NCI-H2196 treated with DMSO at 0.1 percent for 48 hours (cell line): ENCODE measurements around the gene MUTYH.
"Not testable (repeated sequence)": the region's sequence is repeated elsewhere in the genome, so short reads cannot be mapped to it uniquely, and the experiment has no call there.

ENCODE experiments used
- DNase-seq: peaks from one replicate; lab custom pipeline; 2025; ENCODE audit not compliant: unreplicated experiment; lab: John Stamatoyannopoulos, UW

Gene MUTYH

DNA sequence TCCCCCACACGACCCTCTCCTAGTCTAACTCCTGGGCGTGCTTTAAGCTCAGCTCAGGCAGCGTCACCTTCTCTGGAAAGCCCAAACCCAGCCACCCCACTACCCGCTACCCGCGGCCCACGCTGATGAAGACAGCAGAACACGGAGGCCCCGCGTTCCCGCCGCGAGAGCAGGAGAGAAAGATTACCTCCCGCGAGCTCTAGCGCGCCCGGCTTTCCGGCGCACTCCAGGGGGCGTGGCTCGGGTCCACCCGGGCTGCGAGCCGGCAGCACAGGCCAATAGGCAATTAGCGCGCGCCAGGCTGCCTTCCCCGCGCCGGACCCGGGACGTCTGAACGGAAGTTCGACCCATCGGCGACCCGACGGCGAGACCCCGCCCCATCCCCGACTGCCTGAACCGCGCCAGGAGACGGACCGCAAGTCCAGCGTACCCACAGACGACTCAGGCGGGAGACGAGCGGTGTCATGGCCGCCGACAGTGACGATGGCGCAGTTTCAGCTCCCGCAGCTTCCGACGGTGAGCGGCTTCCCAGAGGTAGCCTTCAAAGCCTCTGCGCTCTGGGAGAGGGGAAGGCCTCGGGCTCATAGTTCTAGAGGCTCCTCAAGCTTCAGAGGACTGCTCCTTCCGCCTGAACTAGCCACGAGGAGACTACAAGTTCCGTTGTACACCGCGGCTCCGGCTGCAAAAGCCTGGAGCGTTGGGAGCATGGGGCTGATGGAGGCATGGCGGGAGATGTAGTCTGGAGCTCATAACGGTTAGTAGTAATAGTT lies at the start of gene MUTYH, which contains the start of gene TOE1:
Gene MUTYH (minus strand): TSS at position 652 of the 770 bp plus-strand sequence. CDS start 5,935 bp downstream, outside the sequence.
Gene TOE1 (plus strand): TSS at position 382 of the 770 bp plus-strand sequence. CDS start 83 bp downstream, at position 465.
- DNase-seq, result peak; percentile 93

DNA sequence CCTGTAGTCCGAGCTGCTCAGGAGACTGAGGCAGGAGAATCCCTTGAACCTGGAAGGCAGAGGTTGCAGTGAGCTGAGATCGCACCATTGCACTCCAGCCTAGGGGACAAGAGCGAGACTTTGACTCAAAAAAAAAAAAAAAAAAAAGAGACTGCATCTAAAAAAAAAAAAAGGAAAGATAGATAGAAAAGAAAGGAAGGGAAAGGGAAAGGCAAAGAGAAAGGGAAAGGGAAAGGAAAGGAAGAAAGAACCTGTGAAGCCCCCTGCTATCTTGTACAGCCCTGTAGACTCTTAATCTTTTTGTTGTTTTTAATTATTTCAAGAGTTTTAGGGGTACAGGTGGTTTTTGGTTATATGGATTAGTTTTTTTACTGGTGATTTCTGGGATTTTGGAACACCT lies 46.0 kb upstream of the MUTYH start:
- no peak for DNase-seq

DNA sequence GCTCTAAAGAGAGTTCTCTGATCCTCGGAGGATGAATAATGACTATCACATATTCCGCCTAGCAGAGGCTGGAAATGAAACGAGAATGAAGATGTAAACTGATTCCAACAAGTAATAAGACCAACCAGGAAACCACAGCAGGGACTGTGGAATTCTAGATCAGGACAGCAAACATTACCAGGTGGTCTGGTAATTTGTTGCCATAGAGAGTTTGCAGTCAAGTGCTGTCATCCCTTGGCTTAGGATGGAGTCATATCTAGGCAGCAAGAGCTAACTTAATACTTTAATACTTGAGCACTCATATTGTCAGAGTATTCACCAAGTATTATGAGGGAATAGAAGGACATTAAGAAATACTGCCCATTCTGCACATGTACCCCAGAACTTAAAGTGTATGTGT lies 45.1 kb upstream of the MUTYH start:
- DNase-seq, result peak; percentile 26

DNA sequence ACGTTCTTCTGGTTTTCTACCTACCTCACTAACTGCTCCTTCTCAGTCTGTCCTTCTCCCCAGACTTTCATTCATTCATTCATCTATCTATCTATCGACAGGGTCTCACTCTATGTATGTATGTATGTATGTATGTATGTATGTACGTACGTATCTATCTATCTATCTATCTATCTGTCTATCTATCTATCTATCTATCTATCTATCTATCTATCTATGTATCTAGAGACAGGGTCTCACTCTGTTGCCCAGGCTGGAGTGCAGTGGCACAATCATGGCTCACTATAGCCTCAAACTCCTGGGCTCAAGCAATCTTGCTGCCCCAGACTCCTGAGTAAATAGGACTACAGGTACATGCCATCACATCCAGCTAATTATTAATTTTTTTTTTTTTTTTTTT lies 44.0 kb upstream of the MUTYH start:
- DNase-seq, result not testable (repeated sequence)

DNA sequence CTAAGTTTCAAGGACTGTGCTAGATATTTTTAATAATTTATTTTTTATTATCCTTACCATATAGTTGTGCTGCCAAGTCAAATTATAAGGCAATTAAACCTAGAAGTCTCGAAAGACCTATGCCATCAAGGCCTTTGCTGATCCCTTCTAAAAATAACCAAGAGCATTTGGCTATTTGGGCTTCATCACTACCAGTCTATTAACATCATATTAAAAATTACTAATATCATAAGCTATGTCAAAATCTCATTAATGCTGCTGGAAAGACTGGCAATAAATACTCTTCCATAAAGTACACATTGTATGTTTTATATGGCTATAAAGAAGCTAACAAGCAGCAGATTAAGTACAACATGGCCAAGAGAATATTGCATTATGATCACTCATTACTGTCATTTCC lies 43.0 kb upstream of the MUTYH start:
- DNase-seq, result no peak

DNA sequence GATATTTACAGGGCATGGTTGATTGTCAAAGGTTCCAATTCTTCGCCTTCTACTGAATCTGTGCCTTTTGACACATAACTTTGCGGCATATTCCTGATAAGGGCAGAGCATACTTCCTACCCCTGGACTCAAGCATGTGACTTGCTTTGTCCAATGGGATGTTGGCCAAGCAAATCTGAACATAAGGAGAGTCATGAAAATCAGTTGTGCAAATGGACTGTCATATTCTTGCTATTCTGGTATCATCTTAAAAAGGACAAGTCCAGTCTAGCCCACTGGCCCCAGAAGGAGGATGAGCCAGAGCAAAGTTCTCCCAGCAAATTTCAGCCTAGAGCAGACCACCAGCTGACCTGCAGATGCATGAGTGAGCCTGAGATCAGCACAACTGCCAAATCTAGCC lies 41.0 kb upstream of the MUTYH start:
- no peak for DNase-seq

DNA sequence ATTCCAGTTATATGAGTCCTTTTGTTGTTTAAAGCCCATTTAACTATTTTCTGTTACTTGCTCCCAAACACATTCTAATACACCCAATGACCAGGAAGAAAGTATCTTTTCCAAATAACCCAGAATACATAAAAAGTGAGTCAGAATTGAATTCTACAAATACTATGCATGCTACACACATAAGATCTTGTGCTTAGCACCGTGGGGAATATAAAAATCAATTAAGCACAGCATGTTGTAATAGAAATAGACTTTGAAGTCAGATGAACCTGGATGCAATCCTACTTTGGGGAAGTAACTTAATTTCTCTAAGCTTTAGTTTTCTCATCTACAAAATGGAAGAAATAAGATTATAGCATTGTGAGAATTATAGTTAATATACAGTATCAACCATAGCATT lies 40.5 kb upstream of the MUTYH start:
- DNase-seq, result no peak

DNA sequence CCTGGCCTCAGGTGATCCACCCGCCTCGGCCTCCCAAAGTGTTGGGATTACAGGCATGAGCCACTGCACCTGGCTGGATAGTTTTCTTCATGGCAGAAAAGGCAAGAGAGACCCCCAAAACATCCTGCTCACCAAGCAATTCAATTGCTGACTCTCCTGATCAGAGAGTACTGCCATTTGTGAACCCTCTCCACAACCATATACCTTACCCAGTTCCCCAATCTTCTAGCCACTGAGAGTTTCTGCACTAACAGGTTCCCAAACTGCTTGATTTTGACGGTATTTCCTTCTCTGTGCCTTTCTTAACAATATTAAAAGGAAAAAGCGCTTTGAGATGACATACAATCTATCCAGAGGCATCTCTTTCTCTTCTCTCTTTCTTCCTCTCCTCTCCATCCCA lies 39.9 kb upstream of the MUTYH start:
- no peak for DNase-seq

DNA sequence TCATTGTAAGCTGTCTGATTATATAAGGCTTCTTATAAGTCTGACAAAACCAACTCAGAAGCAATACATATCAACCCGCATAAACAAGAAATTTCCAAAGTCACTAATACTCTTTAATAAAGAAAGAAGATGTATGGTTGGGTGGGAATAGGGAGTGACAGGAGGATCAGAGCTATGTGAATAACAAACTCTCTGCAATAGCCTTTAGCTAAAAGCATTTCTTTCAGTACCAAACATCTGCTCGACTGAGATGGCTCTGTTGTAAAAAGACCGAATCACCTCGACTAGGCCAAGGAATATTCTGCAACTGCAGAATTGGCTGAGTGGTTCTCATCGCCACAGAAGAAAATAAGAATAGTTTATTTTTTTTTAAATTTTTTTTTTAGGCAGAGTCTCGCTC lies 39.3 kb upstream of the MUTYH start:
- no peak for DNase-seq

DNA sequence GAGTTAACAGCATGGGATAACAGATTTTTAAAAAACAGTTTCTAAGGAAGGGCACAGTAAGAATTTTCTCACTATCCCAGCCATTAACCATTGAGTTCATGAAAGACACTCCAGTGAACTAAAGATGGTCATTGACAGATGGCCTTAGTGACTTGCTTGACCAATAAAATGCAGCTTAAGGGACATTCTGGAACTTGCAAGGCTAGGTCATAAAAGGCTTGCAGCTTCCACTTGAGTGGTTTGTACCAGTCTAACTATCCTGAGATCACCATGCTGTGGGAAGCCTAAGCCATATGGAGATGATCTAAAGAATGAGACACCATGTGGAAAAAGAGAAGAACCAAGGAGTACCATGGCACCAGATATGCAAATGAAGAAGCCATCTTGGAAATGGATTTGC lies 37.9 kb upstream of the MUTYH start:
- DNase-seq, result no peak

DNA sequence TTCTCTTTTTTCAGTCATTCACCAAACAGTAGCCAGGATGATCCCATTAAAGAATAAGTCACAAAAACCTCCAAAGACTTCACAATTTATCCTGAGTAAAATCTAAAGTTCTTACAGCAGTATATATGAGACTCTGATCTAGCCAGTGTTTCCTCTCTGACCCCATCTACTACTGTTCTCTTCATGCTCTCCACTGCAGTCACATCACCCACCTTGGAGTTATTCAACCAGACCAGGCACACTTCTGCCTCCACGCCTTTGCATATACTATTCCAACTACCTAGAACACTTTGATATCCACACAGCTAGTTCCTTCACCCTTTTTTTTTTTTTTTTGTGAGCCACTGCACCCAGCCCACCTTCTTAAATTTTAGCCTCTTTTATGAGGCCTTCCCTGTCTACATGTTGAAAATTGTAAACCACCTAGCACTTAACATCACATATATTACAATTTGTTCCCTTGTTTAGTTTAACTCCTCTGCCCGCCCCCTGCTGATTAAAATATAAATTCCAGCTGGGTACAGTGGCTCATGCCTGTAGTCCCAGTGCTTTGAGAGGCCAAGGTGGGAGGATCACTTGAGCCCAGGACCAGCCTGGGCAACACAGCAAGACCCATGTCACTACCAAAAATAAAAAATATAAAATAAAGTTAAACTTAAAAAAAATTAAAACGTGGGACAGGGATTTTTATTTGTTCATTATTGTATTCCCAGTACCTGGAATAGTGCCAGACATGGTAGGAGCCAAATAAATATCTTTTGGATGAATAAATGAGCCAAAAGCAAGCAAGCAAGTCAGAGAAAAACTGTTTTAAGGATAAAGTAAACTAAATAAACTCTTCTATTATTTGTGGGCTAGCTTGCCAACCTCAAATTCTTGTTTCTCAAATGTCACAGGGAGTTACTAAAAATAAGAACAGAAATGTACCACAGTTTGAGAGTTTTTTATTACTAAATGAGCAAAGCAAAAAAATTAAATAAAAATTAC lies 35.2 kb upstream of the MUTYH start:
- no peak for DNase-seq

DNA sequence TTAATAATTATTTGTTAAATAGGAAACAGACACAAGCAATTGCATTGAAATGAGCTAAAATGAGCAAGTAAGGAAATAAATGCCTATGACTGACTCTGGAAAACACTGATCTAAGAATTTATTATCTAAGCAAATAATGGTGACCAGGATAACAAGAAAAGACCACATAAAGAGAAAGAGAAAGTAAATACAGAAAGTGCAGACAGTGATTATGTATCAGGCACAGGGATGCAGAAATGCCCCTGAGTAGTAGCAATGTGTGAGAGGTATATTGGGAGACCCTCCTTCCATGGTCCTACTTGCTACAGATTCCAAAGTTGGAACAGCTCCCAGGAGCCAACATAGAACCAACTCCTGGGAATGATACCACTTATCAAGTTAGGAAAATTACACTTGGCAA lies 33.3 kb upstream of the MUTYH start:
- DNase-seq, result no peak

DNA sequence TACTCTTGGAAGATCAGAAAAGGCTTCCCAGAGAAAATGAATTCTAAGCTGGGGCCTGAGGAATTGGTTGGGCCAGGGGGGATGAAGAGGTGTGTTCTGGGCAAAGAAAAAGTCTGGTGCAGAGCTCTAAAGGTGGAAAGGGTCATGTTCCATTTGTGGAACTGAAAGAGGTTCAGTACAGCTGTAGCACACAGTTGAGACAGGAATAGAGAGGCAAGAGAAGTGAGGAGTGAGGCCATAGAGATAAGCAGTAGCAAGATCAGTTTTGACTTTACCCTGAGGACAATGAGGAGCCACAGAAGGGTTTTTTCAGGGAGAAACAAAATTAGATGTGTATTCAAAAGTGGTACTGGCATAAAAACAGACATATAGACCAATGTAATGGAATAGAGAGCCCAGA lies 30.3 kb upstream of the MUTYH start:
- DNase-seq, result no peak

DNA sequence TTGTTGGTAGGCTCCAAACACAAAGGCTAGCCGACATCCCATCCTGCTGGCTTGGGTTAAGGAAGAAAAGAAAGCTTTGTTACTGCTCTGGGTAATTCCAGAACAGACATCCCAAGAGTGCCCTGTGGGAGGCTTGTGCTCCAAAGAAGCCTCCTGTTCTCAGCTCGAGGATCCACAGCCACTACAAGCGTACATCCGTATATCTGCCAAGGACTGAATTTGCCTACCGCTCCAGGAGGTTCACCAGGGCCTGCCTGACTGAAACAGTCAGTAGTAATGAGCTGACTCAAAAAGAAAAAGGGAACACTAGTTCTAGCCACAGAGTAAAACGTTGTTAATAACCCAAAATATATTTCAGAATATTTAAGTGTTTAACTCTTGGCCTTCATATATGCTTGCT lies 24.8 kb upstream of the MUTYH start:
- DNase-seq, result no peak

DNA sequence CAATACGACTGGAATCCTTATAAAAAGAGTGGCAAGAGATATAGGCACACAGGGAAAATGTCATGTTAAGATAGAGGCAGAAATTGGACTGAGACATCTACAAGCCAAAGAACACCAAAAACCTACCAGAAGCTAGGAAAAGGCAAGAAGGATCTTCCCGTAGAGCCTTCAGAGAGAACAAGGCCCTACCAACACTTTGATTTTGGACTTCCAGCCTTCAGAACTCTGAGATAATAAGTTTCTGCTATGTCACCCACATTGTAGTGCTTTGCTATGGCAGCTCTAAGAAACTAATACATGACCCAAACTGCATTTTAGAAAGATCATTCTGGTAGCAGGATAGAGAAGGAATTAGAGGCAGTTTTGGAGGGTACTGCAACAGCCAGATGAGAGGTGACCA lies 24.1 kb upstream of the MUTYH start:
- no peak for DNase-seq

DNA sequence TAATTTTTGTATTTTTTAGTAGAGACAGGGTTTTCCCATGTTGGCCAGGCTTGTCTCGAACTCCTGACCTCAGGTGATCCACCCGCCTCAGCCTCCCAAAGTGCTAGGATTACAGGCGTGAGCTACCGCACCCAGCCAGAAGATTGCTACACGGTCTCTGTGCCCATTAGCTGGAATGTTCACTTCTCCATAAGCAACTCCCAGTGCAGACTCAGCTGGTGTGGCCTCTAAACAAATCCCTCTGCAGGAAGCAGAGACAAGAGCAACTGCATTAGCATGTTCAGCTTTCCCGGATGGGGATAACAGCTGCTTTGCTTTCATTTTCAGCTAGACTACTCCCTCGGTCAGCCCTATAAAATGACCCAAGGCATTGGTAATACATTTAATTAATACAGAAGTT lies 20.7 kb upstream of the MUTYH start:
- DNase-seq, result not testable (repeated sequence)

DNA sequence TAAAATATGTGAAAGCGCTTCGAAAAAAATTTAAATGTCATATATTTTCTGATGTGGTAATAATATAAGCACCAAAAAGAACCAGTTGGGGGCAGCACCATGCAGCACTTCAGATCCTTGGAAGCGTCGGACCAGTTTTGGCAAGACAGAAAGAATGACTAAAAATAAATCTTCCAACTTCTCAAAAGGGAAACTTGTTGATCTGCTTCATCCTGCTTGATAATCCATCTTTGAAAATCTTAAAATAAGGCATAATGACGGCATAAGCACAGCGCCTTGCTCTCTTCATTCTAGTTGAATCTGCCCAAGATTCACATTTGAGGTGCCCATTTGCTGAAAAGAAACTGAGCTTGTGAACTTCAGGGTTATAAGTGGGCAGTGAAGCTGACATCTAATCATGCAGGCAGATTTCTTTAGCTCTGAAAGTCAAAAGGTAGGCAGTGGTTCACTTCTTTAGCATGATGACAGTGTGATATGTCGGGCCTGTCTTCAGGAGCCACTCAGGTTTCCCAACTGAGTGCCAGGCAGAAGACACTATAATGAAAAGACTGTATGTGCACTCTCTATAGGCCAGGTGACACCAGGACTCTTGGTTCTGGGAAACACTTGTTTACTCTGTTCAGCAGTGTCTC lies 19.8 kb upstream of the MUTYH start:
- DNase-seq, result peak; percentile 24

DNA sequence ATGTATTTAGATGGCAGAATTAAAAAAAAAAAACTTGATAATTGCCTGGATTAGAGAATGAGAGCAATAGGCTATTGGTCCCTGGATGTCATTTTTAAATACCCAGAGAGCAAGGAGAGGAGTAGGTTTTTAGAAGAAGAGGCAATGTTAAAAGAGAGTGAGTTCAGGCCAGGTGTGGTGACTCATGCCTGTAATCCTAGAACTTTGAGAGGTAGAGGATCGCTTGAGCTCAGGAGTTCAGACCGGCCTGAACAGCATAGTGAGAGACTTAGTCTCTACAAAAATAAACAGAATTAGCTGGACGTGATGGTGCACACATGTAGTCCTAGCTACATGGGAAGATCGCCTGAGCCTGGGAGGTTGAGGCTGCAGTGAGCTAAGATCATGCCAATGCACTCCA lies 15.9 kb upstream of the MUTYH start:
- DNase-seq, result peak; percentile 36

DNA sequence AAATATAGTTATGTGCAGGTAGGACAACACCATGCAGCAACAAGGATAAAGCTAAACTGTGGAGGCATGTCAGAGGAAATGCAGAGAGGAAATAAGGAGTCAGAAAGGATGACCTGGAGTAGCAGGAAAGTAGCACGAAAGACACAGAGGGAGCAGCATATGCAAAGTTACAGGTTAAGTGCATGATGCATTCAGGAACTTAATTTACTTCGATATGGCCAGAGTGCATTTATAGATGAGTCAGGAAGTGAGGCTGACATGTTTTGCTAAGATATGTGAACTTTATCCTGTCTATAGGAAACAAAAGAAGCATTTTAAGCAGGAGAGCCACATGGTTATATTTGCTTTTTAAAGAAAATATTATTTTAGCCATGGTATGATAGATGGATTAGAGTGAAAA lies 15.4 kb upstream of the MUTYH start:
- DNase-seq, result no peak

DNA sequence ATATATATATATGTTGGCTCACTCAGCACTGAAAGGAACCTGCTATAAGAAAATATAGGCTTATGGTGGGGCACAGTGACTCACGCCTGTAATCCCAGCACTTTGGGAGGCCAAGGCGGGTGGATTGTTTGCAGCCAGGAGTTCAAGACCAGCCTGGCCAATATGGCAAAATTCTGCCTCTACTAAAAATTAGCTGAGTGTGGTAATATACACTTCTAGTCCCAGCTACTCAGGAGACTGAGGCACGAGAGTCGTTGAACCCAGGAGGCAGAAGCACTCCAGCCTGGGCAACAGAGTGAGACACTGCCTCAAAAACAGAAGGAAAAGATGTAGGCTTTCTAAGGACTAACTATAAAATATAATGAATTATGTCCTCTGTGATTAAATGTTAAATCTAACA lies 14.6 kb upstream of the MUTYH start:
- no peak for DNase-seq

DNA sequence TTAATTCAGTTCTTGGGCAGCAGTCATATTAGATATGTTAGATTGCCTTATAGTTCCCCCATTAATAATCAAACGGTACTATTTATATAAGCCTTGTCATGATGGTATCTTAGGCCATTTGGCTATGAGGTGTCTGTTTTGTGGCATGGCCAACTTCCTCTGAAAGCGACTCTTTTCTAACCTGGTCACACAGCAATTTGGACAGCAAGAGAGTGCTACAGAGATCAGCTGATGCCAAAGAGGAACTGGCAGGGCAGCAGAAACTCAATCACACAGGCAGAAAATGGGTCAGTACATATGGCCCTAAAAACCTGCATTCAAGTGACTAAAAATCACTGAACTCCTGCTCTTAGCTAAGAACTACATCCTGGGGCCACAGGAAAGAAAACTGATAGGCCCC lies 13.4 kb upstream of the MUTYH start:
- DNase-seq, result no peak

DNA sequence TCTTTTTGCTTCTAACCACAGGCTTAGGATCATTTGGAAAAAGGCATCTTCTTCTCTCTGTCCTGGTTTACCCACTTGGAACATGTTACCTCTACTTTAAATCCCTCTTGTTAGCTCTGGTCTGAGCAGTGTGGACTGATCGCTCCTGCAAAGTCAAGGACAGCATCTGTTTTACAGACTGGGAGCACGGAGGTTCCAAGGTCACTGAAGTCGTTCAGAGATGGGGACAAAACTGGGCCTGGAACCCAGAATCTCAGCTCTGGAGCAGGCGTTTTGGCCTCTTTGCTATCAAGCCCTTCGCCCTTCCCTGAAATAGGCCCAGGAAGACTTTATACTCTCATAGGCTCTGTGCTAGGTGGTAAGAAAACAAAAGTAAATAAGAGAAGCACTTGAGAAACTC lies 11.3 kb upstream of the MUTYH start:
- DNase-seq, result no peak
